Suprapubic skin (tissue), 3 donors: ENCODE data around the gene EXOSC7.

Source experiments
- EP300 ChIP-seq: sonication (generic); formaldehyde crosslinking; IDR thresholded peaks from one replicate; pipeline ENCODE4 v1.6.1; 2017; ENCODE audit warnings: antibody characterized with exemption
- TF ChIP-seq, protein P1 (sequence below), 2 donors: fragments of 200-600 bp in 1 of 2; fragments of 450-650 bp in 1 of 2; sonication (generic) in 1 of 2; IDR thresholded peaks; one replicate each; pipeline ENCODE4 v1.5.1; 2016 to 2019; ENCODE audit warnings: antibody characterized with exemption in 2 of 2, mild to moderate bottlenecking in 1 of 2, moderate library complexity in 1 of 2

DNA sequence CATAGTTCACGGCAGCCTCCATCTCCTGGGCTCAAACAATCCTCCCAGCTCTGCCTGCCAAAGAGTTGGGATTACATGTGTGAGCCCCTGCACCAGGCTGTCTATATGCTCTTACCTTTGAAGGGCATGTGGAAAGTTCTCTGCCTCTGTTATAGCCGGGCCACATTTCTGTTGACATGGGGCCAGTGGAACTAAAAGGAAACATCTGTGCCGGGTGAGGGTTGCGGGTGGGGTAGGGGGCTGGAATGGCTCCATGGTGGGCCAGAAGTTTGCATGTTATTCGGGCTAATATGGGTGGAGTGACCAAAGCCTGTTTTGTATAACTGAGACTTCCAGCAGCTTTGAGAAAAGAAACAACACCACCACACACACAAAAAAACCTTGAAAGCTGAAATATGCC lies 41.8 kb downstream of the EXOSC7 start:
- TF ChIP-seq, protein P1, sequence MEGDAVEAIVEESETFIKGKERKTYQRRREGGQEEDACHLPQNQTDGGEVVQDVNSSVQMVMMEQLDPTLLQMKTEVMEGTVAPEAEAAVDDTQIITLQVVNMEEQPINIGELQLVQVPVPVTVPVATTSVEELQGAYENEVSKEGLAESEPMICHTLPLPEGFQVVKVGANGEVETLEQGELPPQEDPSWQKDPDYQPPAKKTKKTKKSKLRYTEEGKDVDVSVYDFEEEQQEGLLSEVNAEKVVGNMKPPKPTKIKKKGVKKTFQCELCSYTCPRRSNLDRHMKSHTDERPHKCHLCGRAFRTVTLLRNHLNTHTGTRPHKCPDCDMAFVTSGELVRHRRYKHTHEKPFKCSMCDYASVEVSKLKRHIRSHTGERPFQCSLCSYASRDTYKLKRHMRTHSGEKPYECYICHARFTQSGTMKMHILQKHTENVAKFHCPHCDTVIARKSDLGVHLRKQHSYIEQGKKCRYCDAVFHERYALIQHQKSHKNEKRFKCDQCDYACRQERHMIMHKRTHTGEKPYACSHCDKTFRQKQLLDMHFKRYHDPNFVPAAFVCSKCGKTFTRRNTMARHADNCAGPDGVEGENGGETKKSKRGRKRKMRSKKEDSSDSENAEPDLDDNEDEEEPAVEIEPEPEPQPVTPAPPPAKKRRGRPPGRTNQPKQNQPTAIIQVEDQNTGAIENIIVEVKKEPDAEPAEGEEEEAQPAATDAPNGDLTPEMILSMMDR (IDR thresholded peaks at IDR 0.05) = no peak
- no peak for TF ChIP-seq EP300
